GM23338 (cell line): ENCODE measurements around the gene OR2AE1. TPM values are rescaled to one million over a fixed set of nuclear protein-coding genes. Genes with fewer than 3 reads are reported as not detected.

Experiments
- ATAC-seq: fragments of 200-7000 bp; cut with Tn5 transposase; 3 replicates; pipeline ENCODE4 v1.9.1; 2020
- DNase-seq: peaks from one replicate; pipeline ENCODE4 v3.0.0-alpha.2; 2015; ENCODE audit warnings: low spot score
- H2AFZ ChIP-seq: fragments of 200-600 bp; sonication (generic); 2 replicates; pipeline ENCODE4 v1.8.0; 2016; ENCODE audit warnings: antibody characterized with exemption, mild to moderate bottlenecking, moderate library complexity
- H3F3A ChIP-seq: fragments of 200-600 bp; sonication (generic); replicated peaks from 2 replicates; pipeline ENCODE4 v1.8.0; 2017; ENCODE audit warnings: antibody characterized with exemption, mixed run types, low read depth
- H3K27ac ChIP-seq: fragments of 200-600 bp; sonication (generic); 2 replicates; pipeline ENCODE4 v1.6.1; 2016; ENCODE audit warnings: low read depth
- H3K27me3 ChIP-seq: fragments of 200-600 bp; sonication (generic); 2 replicates; pipeline ENCODE4 v1.8.0; 2016; ENCODE audit warnings: mild to moderate bottlenecking, mixed run types, moderate library complexity; ENCODE audit not compliant: insufficient read depth
- H3K36me3 ChIP-seq: fragments of 200-600 bp; sonication (generic); 2 replicates; pipeline ENCODE4 v1.8.0; 2016; ENCODE audit warnings: mild to moderate bottlenecking; ENCODE audit not compliant: insufficient read depth
- H3K4me1 ChIP-seq: fragments of 200-600 bp; sonication (generic); 2 replicates; pipeline ENCODE4 v1.8.0; 2016; ENCODE audit warnings: mild to moderate bottlenecking, moderate library complexity; ENCODE audit not compliant: insufficient read depth
- H3K4me2 ChIP-seq: fragments of 200-600 bp; sonication (generic); 2 replicates; pipeline ENCODE4 v1.7.1; 2017; ENCODE audit warnings: mixed run types
- H3K4me3 ChIP-seq: fragments of 200-600 bp; sonication (generic); 2 replicates; pipeline ENCODE4 v1.6.1; 2016; ENCODE audit warnings: mixed run types
- H3K79me2 ChIP-seq: fragments of 200-600 bp; sonication (generic); replicated peaks from 2 replicates; pipeline ENCODE4 v1.8.0; 2017; ENCODE audit warnings: mild to moderate bottlenecking; ENCODE audit not compliant: insufficient read depth
- H3K9me2 ChIP-seq: fragments of 200-600 bp; sonication (generic); 2 replicates; pipeline ENCODE4 v1.8.0; 2017; ENCODE audit not compliant: insufficient read depth
- H4K20me1 ChIP-seq: fragments of 200-600 bp; sonication (generic); replicated peaks from 2 replicates; pipeline ENCODE4 v1.8.0; 2017; ENCODE audit warnings: mild to moderate bottlenecking; ENCODE audit not compliant: insufficient read depth
- H3K27ac Mint-ChIP-seq: 2 replicates; pipeline ENCODE4 v1.8.0; 2020; ENCODE audit warnings: inconsistent platforms, mild to moderate bottlenecking, moderate library complexity, mixed read lengths
- H3K27me3 Mint-ChIP-seq: 3 replicates; pipeline ENCODE4 v1.8.0; 2022; ENCODE audit warnings: low read depth, mild to moderate bottlenecking, moderate library complexity, mixed read lengths, inconsistent platforms; ENCODE audit not compliant: insufficient read depth, poor library complexity
- H3K36me3 Mint-ChIP-seq: 3 replicates; pipeline ENCODE4 v1.8.0; 2021; ENCODE audit warnings: low read depth, mild to moderate bottlenecking, inconsistent platforms, moderate library complexity, mixed read lengths
- H3K4me1 Mint-ChIP-seq: 3 replicates; pipeline ENCODE4 v1.8.0; 2020; ENCODE audit warnings: mild to moderate bottlenecking, inconsistent platforms, mixed read lengths
- H3K4me3 Mint-ChIP-seq: 3 replicates; pipeline ENCODE4 v1.8.0; 2021; ENCODE audit warnings: moderate library complexity, mild to moderate bottlenecking, inconsistent platforms, mixed read lengths
- H3K9me3 Mint-ChIP-seq: 3 replicates; pipeline ENCODE4 v1.8.0; 2020; ENCODE audit warnings: moderate library complexity, mild to moderate bottlenecking, inconsistent platforms, mixed read lengths
- CREB1 ChIP-seq: fragments of 250-450 bp; sonication (Bioruptor Pico); IDR thresholded peaks from 2 replicates; pipeline ENCODE4 v1.5.0; 2020; ENCODE audit warnings: low read depth, mild to moderate bottlenecking, moderate library complexity
- ETS1 ChIP-seq: IDR thresholded peaks from 2 replicates; pipeline ENCODE4 v1.6.1; 2016; ENCODE audit warnings: antibody characterized with exemption
- EZH2 ChIP-seq: fragments of 200-600 bp; sonication (generic); IDR thresholded peaks from one replicate; pipeline ENCODE4 v1.8.0; 2017; ENCODE audit warnings: antibody characterized with exemption, mild to moderate bottlenecking, low read depth; ENCODE audit not compliant: unreplicated experiment
- EZH2phosphoT487 ChIP-seq: fragments of 200-600 bp; sonication (generic); IDR thresholded peaks from one replicate; pipeline ENCODE4 v1.8.1; 2018; ENCODE audit warnings: antibody characterized with exemption; ENCODE audit not compliant: unreplicated experiment
- JUNB ChIP-seq: IDR thresholded peaks from one replicate; pipeline ENCODE4 v1.6.1; 2016; ENCODE audit warnings: antibody characterized with exemption; ENCODE audit not compliant: unreplicated experiment
- NANOG ChIP-seq: IDR thresholded peaks from 2 replicates; pipeline ENCODE4 v1.6.1; 2016; ENCODE audit warnings: antibody characterized with exemption, borderline replicate concordance
- POLR2AphosphoS5 ChIP-seq: IDR thresholded peaks from 2 replicates; pipeline ENCODE4 v1.6.1; 2016; ENCODE audit warnings: antibody characterized with exemption, low read depth
- STAT1 ChIP-seq: IDR thresholded peaks from one replicate; pipeline ENCODE4 v1.6.1; 2016; ENCODE audit warnings: antibody characterized with exemption; ENCODE audit not compliant: unreplicated experiment
- ZNF114 ChIP-seq: fragments of 250-450 bp; sonication (Bioruptor Pico); IDR thresholded peaks from 2 replicates; pipeline ENCODE4 v1.5.0; 2020; ENCODE audit warnings: mild to moderate bottlenecking, moderate library complexity
- ZNF331 ChIP-seq: fragments of 250-450 bp; sonication (Bioruptor Pico); IDR thresholded peaks from 2 replicates; pipeline ENCODE4 v1.5.0; 2020; ENCODE audit warnings: low read depth, mild to moderate bottlenecking, moderate library complexity
- polyA plus RNA-seq: library from polyadenylated mRNA; unstranded; fragments of >200 nt; fragmentation: Nextera tagmentation; extraction: Ambion mirVana; gene quantifications from 2 replicates; pipeline ENCODE4 v1.2.1, GENCODE V29; 2016
- total RNA-seq: library from RNA; depleted of rRNA; stranded (reverse); fragments of >200 nt; shearing (Covaris generic); gene quantifications from 2 replicates; pipeline ENCODE4 v1.2.3, GENCODE V29; 2014
- TF ChIP-seq, protein P1 (sequence below), 2 experiments: fragments of 200-600 bp in 1 of 2; sonication (generic) in 1 of 2; conservative IDR thresholded peaks; 2 replicates each; pipeline versions ENCODE4 v1.5.1 to v1.6.1; 2016 to 2017; ENCODE audit warnings: antibody characterized with exemption in 2 of 2, low read depth in 2 of 2, mild to moderate bottlenecking in 2 of 2, moderate library complexity in 1 of 2
- TF ChIP-seq, protein P2 (sequence below): IDR thresholded peaks from one replicate; pipeline ENCODE4 v1.6.1; 2018; ENCODE audit warnings: antibody characterized with exemption; ENCODE audit not compliant: unreplicated experiment
- TF ChIP-seq, protein P3 (sequence below): fragments of 250-450 bp; sonication (Bioruptor Pico); IDR thresholded peaks from 2 replicates; pipeline ENCODE4 v1.5.0; 2020; ENCODE audit warnings: mild to moderate bottlenecking, moderate library complexity

Gene OR2AE1
- total and polyA plus RNA-seq, 2 experiments from 2014 or later: not detected

DNA sequence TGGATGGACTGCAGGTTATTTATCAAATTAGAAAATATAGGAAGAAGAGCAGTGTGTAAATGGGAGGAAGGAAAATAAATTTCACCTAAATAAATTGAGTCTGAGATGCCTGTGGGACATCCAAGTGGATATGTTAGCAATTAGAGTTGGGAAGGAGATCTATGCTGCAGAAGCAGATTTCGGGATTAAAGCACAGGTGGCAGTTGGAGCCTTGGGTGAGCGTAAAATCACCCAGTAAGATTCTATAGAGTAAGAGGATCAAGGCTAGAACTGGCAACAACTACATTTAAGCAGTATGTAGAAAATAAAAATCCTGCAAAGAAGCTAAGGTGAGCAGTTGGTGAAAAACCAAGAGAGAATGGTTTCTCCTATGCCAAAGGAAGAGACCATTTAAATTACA is 34.1 kb upstream of the OR2AE1 start:
- H3K4me3 ChIP-seq: no peak overlapping the region
- peaks cover 7% of the 10 kb centered on the region; the same call in 2 of the 3 replicates for H3K9me3 Mint-ChIP-seq
- peaks cover 17% of the 10 kb centered on the region for H3K36me3 Mint-ChIP-seq
- ATAC-seq (no peak), DNase-seq (no peak)
- no peaks in the 10 kb centered on the region for H4K20me1 ChIP-seq
- peaks cover 9% of the 10 kb centered on the region for H3K79me2 ChIP-seq
- H3K27me3 Mint-ChIP-seq: peaks cover 3% of the 10 kb centered on the region
- no peaks in the 10 kb centered on the region for H3K36me3 ChIP-seq
- H3F3A ChIP-seq: no peaks in the 10 kb centered on the region
- no peak overlapping the region for H3K27ac ChIP-seq
- TF ChIP-seq NANOG (no peak), JUNB (no peak), EZH2phosphoT487 (no peak), ZNF331 (no peak), POLR2AphosphoS5 (no peak), EZH2 (no peak), CREB1 (CRISPR knock-in tag) (no peak), ZNF114 (CRISPR knock-in tag) (no peak), STAT1 (no peak), ETS1 (no peak)
- TF ChIP-seq, protein P1, sequence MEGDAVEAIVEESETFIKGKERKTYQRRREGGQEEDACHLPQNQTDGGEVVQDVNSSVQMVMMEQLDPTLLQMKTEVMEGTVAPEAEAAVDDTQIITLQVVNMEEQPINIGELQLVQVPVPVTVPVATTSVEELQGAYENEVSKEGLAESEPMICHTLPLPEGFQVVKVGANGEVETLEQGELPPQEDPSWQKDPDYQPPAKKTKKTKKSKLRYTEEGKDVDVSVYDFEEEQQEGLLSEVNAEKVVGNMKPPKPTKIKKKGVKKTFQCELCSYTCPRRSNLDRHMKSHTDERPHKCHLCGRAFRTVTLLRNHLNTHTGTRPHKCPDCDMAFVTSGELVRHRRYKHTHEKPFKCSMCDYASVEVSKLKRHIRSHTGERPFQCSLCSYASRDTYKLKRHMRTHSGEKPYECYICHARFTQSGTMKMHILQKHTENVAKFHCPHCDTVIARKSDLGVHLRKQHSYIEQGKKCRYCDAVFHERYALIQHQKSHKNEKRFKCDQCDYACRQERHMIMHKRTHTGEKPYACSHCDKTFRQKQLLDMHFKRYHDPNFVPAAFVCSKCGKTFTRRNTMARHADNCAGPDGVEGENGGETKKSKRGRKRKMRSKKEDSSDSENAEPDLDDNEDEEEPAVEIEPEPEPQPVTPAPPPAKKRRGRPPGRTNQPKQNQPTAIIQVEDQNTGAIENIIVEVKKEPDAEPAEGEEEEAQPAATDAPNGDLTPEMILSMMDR (conservative IDR thresholded peaks at IDR 0.05; ENCODE audit: low read depth in 2 of 2): no peak
- TF ChIP-seq, protein P2, sequence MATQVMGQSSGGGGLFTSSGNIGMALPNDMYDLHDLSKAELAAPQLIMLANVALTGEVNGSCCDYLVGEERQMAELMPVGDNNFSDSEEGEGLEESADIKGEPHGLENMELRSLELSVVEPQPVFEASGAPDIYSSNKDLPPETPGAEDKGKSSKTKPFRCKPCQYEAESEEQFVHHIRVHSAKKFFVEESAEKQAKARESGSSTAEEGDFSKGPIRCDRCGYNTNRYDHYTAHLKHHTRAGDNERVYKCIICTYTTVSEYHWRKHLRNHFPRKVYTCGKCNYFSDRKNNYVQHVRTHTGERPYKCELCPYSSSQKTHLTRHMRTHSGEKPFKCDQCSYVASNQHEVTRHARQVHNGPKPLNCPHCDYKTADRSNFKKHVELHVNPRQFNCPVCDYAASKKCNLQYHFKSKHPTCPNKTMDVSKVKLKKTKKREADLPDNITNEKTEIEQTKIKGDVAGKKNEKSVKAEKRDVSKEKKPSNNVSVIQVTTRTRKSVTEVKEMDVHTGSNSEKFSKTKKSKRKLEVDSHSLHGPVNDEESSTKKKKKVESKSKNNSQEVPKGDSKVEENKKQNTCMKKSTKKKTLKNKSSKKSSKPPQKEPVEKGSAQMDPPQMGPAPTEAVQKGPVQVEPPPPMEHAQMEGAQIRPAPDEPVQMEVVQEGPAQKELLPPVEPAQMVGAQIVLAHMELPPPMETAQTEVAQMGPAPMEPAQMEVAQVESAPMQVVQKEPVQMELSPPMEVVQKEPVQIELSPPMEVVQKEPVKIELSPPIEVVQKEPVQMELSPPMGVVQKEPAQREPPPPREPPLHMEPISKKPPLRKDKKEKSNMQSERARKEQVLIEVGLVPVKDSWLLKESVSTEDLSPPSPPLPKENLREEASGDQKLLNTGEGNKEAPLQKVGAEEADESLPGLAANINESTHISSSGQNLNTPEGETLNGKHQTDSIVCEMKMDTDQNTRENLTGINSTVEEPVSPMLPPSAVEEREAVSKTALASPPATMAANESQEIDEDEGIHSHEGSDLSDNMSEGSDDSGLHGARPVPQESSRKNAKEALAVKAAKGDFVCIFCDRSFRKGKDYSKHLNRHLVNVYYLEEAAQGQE: no peak
- TF ChIP-seq, protein P3, sequence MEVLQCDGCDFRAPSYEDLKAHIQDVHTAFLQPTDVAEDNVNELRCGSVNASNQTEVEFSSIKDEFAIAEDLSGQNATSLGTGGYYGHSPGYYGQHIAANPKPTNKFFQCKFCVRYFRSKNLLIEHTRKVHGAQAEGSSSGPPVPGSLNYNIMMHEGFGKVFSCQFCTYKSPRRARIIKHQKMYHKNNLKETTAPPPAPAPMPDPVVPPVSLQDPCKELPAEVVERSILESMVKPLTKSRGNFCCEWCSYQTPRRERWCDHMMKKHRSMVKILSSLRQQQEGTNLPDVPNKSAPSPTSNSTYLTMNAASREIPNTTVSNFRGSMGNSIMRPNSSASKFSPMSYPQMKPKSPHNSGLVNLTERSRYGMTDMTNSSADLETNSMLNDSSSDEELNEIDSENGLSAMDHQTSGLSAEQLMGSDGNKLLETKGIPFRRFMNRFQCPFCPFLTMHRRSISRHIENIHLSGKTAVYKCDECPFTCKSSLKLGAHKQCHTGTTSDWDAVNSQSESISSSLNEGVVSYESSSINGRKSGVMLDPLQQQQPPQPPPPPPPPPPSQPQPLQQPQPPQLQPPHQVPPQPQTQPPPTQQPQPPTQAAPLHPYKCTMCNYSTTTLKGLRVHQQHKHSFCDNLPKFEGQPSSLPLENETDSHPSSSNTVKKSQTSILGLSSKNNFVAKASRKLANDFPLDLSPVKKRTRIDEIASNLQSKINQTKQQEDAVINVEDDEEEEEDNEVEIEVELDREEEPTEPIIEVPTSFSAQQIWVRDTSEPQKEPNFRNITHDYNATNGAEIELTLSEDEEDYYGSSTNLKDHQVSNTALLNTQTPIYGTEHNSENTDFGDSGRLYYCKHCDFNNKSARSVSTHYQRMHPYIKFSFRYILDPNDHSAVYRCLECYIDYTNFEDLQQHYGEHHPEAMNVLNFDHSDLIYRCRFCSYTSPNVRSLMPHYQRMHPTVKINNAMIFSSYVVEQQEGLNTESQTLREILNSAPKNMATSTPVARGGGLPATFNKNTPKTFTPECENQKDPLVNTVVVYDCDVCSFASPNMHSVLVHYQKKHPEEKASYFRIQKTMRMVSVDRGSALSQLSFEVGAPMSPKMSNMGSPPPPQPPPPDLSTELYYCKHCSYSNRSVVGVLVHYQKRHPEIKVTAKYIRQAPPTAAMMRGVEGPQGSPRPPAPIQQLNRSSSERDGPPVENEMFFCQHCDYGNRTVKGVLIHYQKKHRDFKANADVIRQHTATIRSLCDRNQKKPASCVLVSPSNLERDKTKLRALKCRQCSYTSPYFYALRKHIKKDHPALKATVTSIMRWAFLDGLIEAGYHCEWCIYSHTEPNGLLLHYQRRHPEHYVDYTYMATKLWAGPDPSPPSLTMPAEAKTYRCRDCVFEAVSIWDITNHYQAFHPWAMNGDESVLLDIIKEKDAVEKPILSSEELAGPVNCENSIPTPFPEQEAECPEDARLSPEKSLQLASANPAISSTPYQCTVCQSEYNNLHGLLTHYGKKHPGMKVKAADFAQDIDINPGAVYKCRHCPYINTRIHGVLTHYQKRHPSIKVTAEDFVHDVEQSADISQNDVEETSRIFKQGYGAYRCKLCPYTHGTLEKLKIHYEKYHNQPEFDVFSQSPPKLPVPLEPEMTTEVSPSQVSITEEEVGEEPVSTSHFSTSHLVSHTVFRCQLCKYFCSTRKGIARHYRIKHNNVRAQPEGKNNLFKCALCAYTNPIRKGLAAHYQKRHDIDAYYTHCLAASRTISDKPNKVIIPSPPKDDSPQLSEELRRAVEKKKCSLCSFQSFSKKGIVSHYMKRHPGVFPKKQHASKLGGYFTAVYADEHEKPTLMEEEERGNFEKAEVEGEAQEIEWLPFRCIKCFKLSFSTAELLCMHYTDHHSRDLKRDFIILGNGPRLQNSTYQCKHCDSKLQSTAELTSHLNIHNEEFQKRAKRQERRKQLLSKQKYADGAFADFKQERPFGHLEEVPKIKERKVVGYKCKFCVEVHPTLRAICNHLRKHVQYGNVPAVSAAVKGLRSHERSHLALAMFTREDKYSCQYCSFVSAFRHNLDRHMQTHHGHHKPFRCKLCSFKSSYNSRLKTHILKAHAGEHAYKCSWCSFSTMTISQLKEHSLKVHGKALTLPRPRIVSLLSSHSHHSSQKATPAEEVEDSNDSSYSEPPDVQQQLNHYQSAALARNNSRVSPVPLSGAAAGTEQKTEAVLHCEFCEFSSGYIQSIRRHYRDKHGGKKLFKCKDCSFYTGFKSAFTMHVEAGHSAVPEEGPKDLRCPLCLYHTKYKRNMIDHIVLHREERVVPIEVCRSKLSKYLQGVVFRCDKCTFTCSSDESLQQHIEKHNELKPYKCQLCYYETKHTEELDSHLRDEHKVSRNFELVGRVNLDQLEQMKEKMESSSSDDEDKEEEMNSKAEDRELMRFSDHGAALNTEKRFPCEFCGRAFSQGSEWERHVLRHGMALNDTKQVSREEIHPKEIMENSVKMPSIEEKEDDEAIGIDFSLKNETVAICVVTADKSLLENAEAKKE (CRISPR knock-in tag): no peak
- H2AFZ ChIP-seq: no peak overlapping the region
- no peaks in the 10 kb centered on the region for H3K9me2 ChIP-seq
- H3K4me1 ChIP-seq: no peaks in the 10 kb centered on the region
- no peaks in the 10 kb centered on the region for H3K27me3 ChIP-seq
- no peak overlapping the region for H3K4me2 ChIP-seq
- H3K4me1 Mint-ChIP-seq: no peaks in the 10 kb centered on the region
- no peak overlapping the region for H3K4me3 Mint-ChIP-seq
- H3K27ac Mint-ChIP-seq: no peak overlapping the region
